Sigmoid colon (tissue), 4 donors: Measurements from ENCODE around the gene GUK1.

ENCODE experiments used
- EP300 ChIP-seq, 4 donors: sonication (generic); formaldehyde crosslinking; IDR thresholded peaks; one replicate each; pipeline ENCODE4 v1.6.1; 2017; ENCODE audit warnings: antibody characterized with exemption in 4 of 4
- TF ChIP-seq, protein P1 (sequence below), 4 experiments: fragments of 450-650 bp in 3 of 4; fragments of 200-600 bp in 1 of 4; IDR thresholded peaks; one replicate each; pipeline ENCODE4 v1.5.1; 2016 to 2019; ENCODE audit warnings: antibody characterized with exemption in 4 of 4, mild to moderate bottlenecking in 3 of 4, moderate library complexity in 2 of 4

DNA sequence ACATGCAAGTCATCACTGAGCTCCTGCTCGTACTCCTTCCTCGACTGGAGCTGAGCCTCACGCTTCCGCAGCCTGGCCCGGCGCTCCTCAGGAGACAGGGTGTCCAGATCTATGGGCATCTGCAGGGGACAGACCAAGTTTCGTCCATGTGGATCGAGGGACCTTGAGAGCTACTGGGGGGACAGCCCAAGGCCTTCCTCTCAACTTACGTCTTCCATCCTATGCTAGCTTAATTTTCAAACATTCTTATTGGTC is 33.4 kb upstream of the GUK1 start:
- TF ChIP-seq, protein P1, sequence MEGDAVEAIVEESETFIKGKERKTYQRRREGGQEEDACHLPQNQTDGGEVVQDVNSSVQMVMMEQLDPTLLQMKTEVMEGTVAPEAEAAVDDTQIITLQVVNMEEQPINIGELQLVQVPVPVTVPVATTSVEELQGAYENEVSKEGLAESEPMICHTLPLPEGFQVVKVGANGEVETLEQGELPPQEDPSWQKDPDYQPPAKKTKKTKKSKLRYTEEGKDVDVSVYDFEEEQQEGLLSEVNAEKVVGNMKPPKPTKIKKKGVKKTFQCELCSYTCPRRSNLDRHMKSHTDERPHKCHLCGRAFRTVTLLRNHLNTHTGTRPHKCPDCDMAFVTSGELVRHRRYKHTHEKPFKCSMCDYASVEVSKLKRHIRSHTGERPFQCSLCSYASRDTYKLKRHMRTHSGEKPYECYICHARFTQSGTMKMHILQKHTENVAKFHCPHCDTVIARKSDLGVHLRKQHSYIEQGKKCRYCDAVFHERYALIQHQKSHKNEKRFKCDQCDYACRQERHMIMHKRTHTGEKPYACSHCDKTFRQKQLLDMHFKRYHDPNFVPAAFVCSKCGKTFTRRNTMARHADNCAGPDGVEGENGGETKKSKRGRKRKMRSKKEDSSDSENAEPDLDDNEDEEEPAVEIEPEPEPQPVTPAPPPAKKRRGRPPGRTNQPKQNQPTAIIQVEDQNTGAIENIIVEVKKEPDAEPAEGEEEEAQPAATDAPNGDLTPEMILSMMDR (IDR thresholded peaks at IDR 0.05) = no peak
- TF ChIP-seq EP300 (IDR thresholded peaks at IDR 0.05) = no peak
